RPMI7951 (cell line): ENCODE results near the gene ZNF544. TPM values are rescaled to one million over a fixed set of nuclear protein-coding genes. Genes with fewer than 3 reads are reported as not detected.
A peak's percentile ranks its signal among the peaks of the same experiment; 100 is the strongest.
"Not testable (repeated sequence)": the region's sequence is repeated elsewhere in the genome, so short reads cannot be mapped to it uniquely, and the experiment has no call there.

Experiments used
- DNase-seq: peaks from one replicate; pipeline ENCODE4 v3.0.0-alpha.2; 2012; ENCODE audit warnings: low read depth
- total RNA-seq: library from RNA; depleted of rRNA; stranded (reverse); fragments of >200 nt; shearing (Covaris generic); gene quantifications from 2 replicates; pipeline ENCODE4 v1.2.3, GENCODE V29; 2014

ZNF544 gene
- total RNA-seq, 1 experiment from 2014 or later = 43.9 TPM

- DNase-seq = peak; percentile 44
These were observed 23.5 kb downstream of the ZNF544 start for GRCh38 chr19:58252102-58252685.

- DNase-seq = not testable (repeated sequence)
These were observed 29.5 kb downstream of the ZNF544 start for GRCh38 chr19:58258259-58258658.

- DNase-seq = no peak
These were observed 32.9 kb downstream of the ZNF544 start for GRCh38 chr19:58261600-58261967.

GRCh38 chr19:58261968-58262921, 33.5 kb downstream of the ZNF544 start:
- peak; percentile 32 for DNase-seq

GRCh38 chr19:58262922-58263296, 34.2 kb downstream of the ZNF544 start:
- no peak for DNase-seq

GRCh38 chr19:58265100-58265499, 36.4 kb downstream of the ZNF544 start:
- no peak for DNase-seq

GRCh38 chr19:58268344-58268743, 39.6 kb downstream of the ZNF544 start:
- no peak for DNase-seq

GRCh38 chr19:58274771-58275201, 46.1 kb downstream of the ZNF544 start:
- DNase-seq = peak; percentile 78

- DNase-seq = no peak
These were observed 46.9 kb downstream of the ZNF544 start for GRCh38 chr19:58275564-58275963.

GRCh38 chr19:58277197-58277596, 48.5 kb downstream of the ZNF544 start:
- DNase-seq = no peak

GRCh38 chr19:58277748-58278540, 49.2 kb downstream of the ZNF544 start:
- no peak for DNase-seq

- DNase-seq = peak; percentile 99
These were observed 49.9 kb downstream of the ZNF544 start, which contains the start of gene ZNF8 for GRCh38 chr19:58278541-58279041. ZNF8 (plus strand) TSS chr19:58278955; CDS start chr19:58279082, 127 bp downstream.

GRCh38 chr19:58279042-58279924, 50.6 kb downstream of the ZNF544 start:
- DNase-seq = peak; percentile 68

- DNase-seq = no peak
These were observed 51.2 kb downstream of the ZNF544 start for GRCh38 chr19:58279925-58280316.

- DNase-seq = no peak
These were observed 55.5 kb downstream of the ZNF544 start for GRCh38 chr19:58284199-58284598.

GRCh38 chr19:58291943-58292342, 63.2 kb downstream of the ZNF544 start:
- DNase-seq = no peak

GRCh38 chr19:58294743-58295374, 66.1 kb downstream of the ZNF544 start:
- no peak for DNase-seq

GRCh38 chr19:58296104-58296503, 67.4 kb downstream of the ZNF544 start:
- no peak for DNase-seq

GRCh38 chr19:58300620-58301019, 71.9 kb downstream of the ZNF544 start:
- no peak for DNase-seq

- DNase-seq = no peak
These were observed 75.5 kb downstream of the ZNF544 start for GRCh38 chr19:58304255-58304654.

- DNase-seq = no peak
These were observed 76.0 kb downstream of the ZNF544 start for GRCh38 chr19:58304748-58305064.
